ENCODE results near the gene SPTB.

SPTB gene

GRCh38 chr14:64771161-64771560 lies 108.5 kb downstream of the SPTB start:
- TF ChIP-seq CTCF (IDR thresholded peaks at IDR 0.05; ENCODE audit: low read depth, low read length, poor library complexity, severe bottlenecking) = no peak
- TF ChIP-seq EZH2phosphoT487 (IDR thresholded peaks at IDR 0.05; ENCODE audit: borderline replicate concordance, low read length) = no peak
- H3K9me2 ChIP-seq (replicated peaks; ENCODE audit: control insufficient read depth, low read length) = no peaks in the 10 kb centered on the region
- no peaks in the 10 kb centered on the region for H3K36me3 ChIP-seq (ENCODE audit: control insufficient read depth, low read length)
- no peaks in the 10 kb centered on the region for H3K27me3 ChIP-seq (ENCODE audit: control insufficient read depth, low read length)
- H3K4me2 ChIP-seq (ENCODE audit: low read length) = no peak overlapping the region
- no peaks in the 10 kb centered on the region for H4K20me1 ChIP-seq (ENCODE audit: control insufficient read depth, insufficient read depth, low read depth, low read length)
- no peaks in the 10 kb centered on the region for H3F3A ChIP-seq (ENCODE audit: control insufficient read depth, insufficient read depth)
- H3K4me3 ChIP-seq (ENCODE audit: low read length) = no peak overlapping the region
- H3K79me2 ChIP-seq (ENCODE audit: control insufficient read depth, low read length) = no peaks in the 10 kb centered on the region
- H3K9me3 ChIP-seq (ENCODE audit: control insufficient read depth, insufficient read depth, low read length) = no peaks in the 10 kb centered on the region
- H3K4me1 ChIP-seq (ENCODE audit: control insufficient read depth, low read length) = no peaks in the 10 kb centered on the region
- no peak overlapping the region for H3K27ac ChIP-seq (ENCODE audit: low read depth, low read length)

- H3K4me3 ChIP-seq (ENCODE audit: low read length) = no peak overlapping the region
- H3K4me2 ChIP-seq (ENCODE audit: low read length) = no peak overlapping the region
- no peaks in the 10 kb centered on the region for H3K4me1 ChIP-seq (ENCODE audit: control insufficient read depth, low read length)
- TF ChIP-seq EZH2phosphoT487 (IDR thresholded peaks at IDR 0.05; ENCODE audit: borderline replicate concordance, low read length) (no peak), CTCF (IDR thresholded peaks at IDR 0.05; ENCODE audit: low read depth, low read length, poor library complexity, severe bottlenecking) (no peak)
- H3F3A ChIP-seq (ENCODE audit: control insufficient read depth, insufficient read depth) = no peaks in the 10 kb centered on the region
- H3K9me2 ChIP-seq (replicated peaks; ENCODE audit: control insufficient read depth, low read length) = no peaks in the 10 kb centered on the region
- H3K36me3 ChIP-seq (ENCODE audit: control insufficient read depth, low read length) = no peaks in the 10 kb centered on the region
- H3K27ac ChIP-seq (ENCODE audit: low read depth, low read length) = no peak overlapping the region
- no peaks in the 10 kb centered on the region for H3K9me3 ChIP-seq (ENCODE audit: control insufficient read depth, insufficient read depth, low read length)
- no peaks in the 10 kb centered on the region for H4K20me1 ChIP-seq (ENCODE audit: control insufficient read depth, insufficient read depth, low read depth, low read length)
- no peaks in the 10 kb centered on the region for H3K27me3 ChIP-seq (ENCODE audit: control insufficient read depth, low read length)
- no peaks in the 10 kb centered on the region for H3K79me2 ChIP-seq (ENCODE audit: control insufficient read depth, low read length)
Measured at GRCh38 chr14:64770751-64771150, 109.0 kb downstream of the SPTB start.

GRCh38 chr14:64769096-64770020 lies 110.3 kb downstream of the SPTB start:
- Histone ChIP-seq H4K20me1 (ENCODE audit: control insufficient read depth, insufficient read depth, low read depth, low read length) (no peaks in the 10 kb centered on the region), H3K4me3 (ENCODE audit: low read length) (no peak overlapping the region), H3F3A (ENCODE audit: control insufficient read depth, insufficient read depth) (no peaks in the 10 kb centered on the region), H3K79me2 (ENCODE audit: control insufficient read depth, low read length) (no peaks in the 10 kb centered on the region), H3K36me3 (ENCODE audit: control insufficient read depth, low read length) (no peaks in the 10 kb centered on the region), H3K27me3 (ENCODE audit: control insufficient read depth, low read length) (no peaks in the 10 kb centered on the region), H3K4me1 (ENCODE audit: control insufficient read depth, low read length) (peaks cover 3% of the 10 kb centered on the region), H3K9me3 (ENCODE audit: control insufficient read depth, insufficient read depth, low read length) (no peaks in the 10 kb centered on the region), H3K4me2 (ENCODE audit: low read length) (no peak overlapping the region), H3K27ac (ENCODE audit: low read depth, low read length) (no peak overlapping the region), H3K9me2 (replicated peaks; ENCODE audit: control insufficient read depth, low read length) (no peaks in the 10 kb centered on the region)
- TF ChIP-seq EZH2phosphoT487 (IDR thresholded peaks at IDR 0.05; ENCODE audit: borderline replicate concordance, low read length) (no peak), CTCF (IDR thresholded peaks at IDR 0.05; ENCODE audit: low read depth, low read length, poor library complexity, severe bottlenecking) (no peak)

All from DOHH2 (cell line).